Cardiac muscle cell (in vitro differentiated cells and primary cell): ENCODE data around the gene RPS6KA1. TPM values are rescaled to one million over a fixed set of nuclear protein-coding genes. Genes with fewer than 3 reads are reported as not detected.
"Not testable (repeated sequence)": the region's sequence is repeated elsewhere in the genome, so short reads cannot be mapped to it uniquely, and the experiment has no call there.

Experiments used
- DNase-seq, 2 donors: peaks; one replicate each; pipeline versions ENCODE4 v3.0.0 to v3.0.0-alpha.2; 2010 to 2017; ENCODE audit warnings: low read depth in 1 of 2, low spot score in 1 of 2
- H3K27ac ChIP-seq: fragments of 200-600 bp; sonication (generic); 2 replicates; pipeline ENCODE4 v1.5.1; 2016
- H3K27me3 ChIP-seq: fragments of 200-600 bp; sonication (generic); 2 replicates; pipeline ENCODE4 v1.6.0; 2016; ENCODE audit warnings: control low read depth
- H3K36me3 ChIP-seq: fragments of 200-600 bp; sonication (generic); 2 replicates; pipeline ENCODE4 v1.5.1; 2016; ENCODE audit warnings: control low read depth
- H3K4me1 ChIP-seq: fragments of 200-600 bp; sonication (generic); 2 replicates; pipeline ENCODE4 v1.8.1; 2017; ENCODE audit warnings: low read depth, mild to moderate bottlenecking, mixed run types
- H3K4me3 ChIP-seq: fragments of 200-600 bp; sonication (generic); 2 replicates; pipeline ENCODE4 v1.5.1; 2016; ENCODE audit warnings: mild to moderate bottlenecking
- H3K9me3 ChIP-seq: fragments of 200-600 bp; sonication (generic); 2 replicates; pipeline ENCODE4 v1.5.1; 2017; ENCODE audit warnings: low read depth, mild to moderate bottlenecking, control low read depth
- CTCF ChIP-seq: IDR thresholded peaks from 2 replicates; pipeline ENCODE4 v1.5.1; 2012; ENCODE audit warnings: low read depth, mild to moderate bottlenecking, low read length
- polyA plus RNA-seq: library from polyadenylated mRNA; unstranded; fragments of >200 nt; fragmentation: Nextera tagmentation; extraction: Ambion mirVana; gene quantifications from 2 replicates; pipeline ENCODE4 v1.2.1, GENCODE V29; 2016
- total RNA-seq: library from RNA; depleted of rRNA; stranded (reverse); fragments of >200 nt; gene quantifications from 2 replicates; pipeline ENCODE4 v1.2.3, GENCODE V29; 2016

RPS6KA1 gene
- total and polyA plus RNA-seq, 2 experiments from 2014 or later = 22.6 to 46.2 TPM

GRCh38 chr1:26610781-26611180, 81.2 kb downstream of the RPS6KA1 start:
- Histone ChIP-seq H3K36me3 (no peaks in the 10 kb centered on the region), H3K4me3 (no peak overlapping the region), H3K27me3 (no peaks in the 10 kb centered on the region), H3K9me3 (no peaks in the 10 kb centered on the region), H3K4me1 (no peaks in the 10 kb centered on the region), H3K27ac (no peak overlapping the region)
- DNase-seq = no peak
- no peak for TF ChIP-seq CTCF

- H3K36me3 ChIP-seq, H3K27ac ChIP-seq, H3K9me3 ChIP-seq, DNase-seq, H3K27me3 ChIP-seq, H3K4me1 ChIP-seq, H3K4me3 ChIP-seq: not testable (repeated sequence)
Measured at GRCh38 chr1:26612627-26613026, 83.1 kb downstream of the RPS6KA1 start.

- no peaks in the 10 kb centered on the region for H3K27me3 ChIP-seq
- no peak for DNase-seq
- no peaks in the 10 kb centered on the region for H3K36me3 ChIP-seq
- no peak overlapping the region for H3K27ac ChIP-seq
- H3K9me3 ChIP-seq = no peaks in the 10 kb centered on the region
- peaks cover 12% of the 10 kb centered on the region for H3K4me1 ChIP-seq
- no peak overlapping the region for H3K4me3 ChIP-seq
- TF ChIP-seq CTCF = no peak
Measured at GRCh38 chr1:26614655-26615411, 85.3 kb downstream of the RPS6KA1 start.

- Histone ChIP-seq H3K4me1 (peaks cover 16% of the 10 kb centered on the region), H3K4me3 (no peak overlapping the region), H3K27me3 (no peaks in the 10 kb centered on the region), H3K27ac (no peak overlapping the region), H3K36me3 (no peaks in the 10 kb centered on the region), H3K9me3 (no peaks in the 10 kb centered on the region)
- TF ChIP-seq CTCF = no peak
- DNase-seq = no peak
Measured at GRCh38 chr1:26616881-26617280, 87.3 kb downstream of the RPS6KA1 start.

- Histone ChIP-seq H3K4me3 (no peak overlapping the region), H3K27me3 (no peaks in the 10 kb centered on the region), H3K36me3 (no peaks in the 10 kb centered on the region), H3K9me3 (no peaks in the 10 kb centered on the region), H3K27ac (peak overlapping the region; percentile 99), H3K4me1 (peaks cover 16% of the 10 kb centered on the region)
- no peak for DNase-seq
- TF ChIP-seq CTCF = no peak
Measured at GRCh38 chr1:26618561-26618960, 89.0 kb downstream of the RPS6KA1 start.

Other genes starting within 250 kb of the RPS6KA1 start
- 23.0 and 32.9 TPM in 2 replicates for gene SH3BGRL3, start 249.7 kb upstream of the RPS6KA1 start, total RNA-seq
- 93.4 and 119 TPM in 2 replicates for gene SH3BGRL3, start 249.7 kb upstream of the RPS6KA1 start, polyA plus RNA-seq
- 13.8 and 21.1 TPM in 2 replicates for gene UBXN11, start 223.1 kb upstream of the RPS6KA1 start, total RNA-seq
- 40.1 and 41.3 TPM in 2 replicates for gene UBXN11, start 223.1 kb upstream of the RPS6KA1 start, polyA plus RNA-seq
- not detected in 2 replicates for gene CD52, start 211.8 kb upstream of the RPS6KA1 start, total RNA-seq
- 2.0 and 3.3 TPM in 2 replicates for gene CD52, start 211.8 kb upstream of the RPS6KA1 start, polyA plus RNA-seq
- gene CRYBG2, start 175.6 kb upstream of the RPS6KA1 start, total RNA-seq = 0.06 TPM in 1 of 2 replicates, not detected in the other
- gene CRYBG2, start 175.6 kb upstream of the RPS6KA1 start, polyA plus RNA-seq = 0.89 and 1.7 TPM in 2 replicates
- gene ZNF683, start 157.0 kb upstream of the RPS6KA1 start, total RNA-seq = not detected in 2 replicates
- gene ZNF683, start 157.0 kb upstream of the RPS6KA1 start, polyA plus RNA-seq = not detected in 2 replicates
- gene LIN28A, start 118.9 kb upstream of the RPS6KA1 start, total RNA-seq = 7.2 and 16.6 TPM in 2 replicates
- gene LIN28A, start 118.9 kb upstream of the RPS6KA1 start, polyA plus RNA-seq = 3.4 and 5.6 TPM in 2 replicates
- gene DHDDS, start 97.4 kb upstream of the RPS6KA1 start, total RNA-seq = 48.7 and 51.1 TPM in 2 replicates
- 41.7 and 46.8 TPM in 2 replicates for gene DHDDS, start 97.4 kb upstream of the RPS6KA1 start, polyA plus RNA-seq
- gene HMGN2, start 57.3 kb upstream of the RPS6KA1 start, total RNA-seq = 417 and 533 TPM in 2 replicates
- gene HMGN2, start 57.3 kb upstream of the RPS6KA1 start, polyA plus RNA-seq = 792 and 1,191 TPM in 2 replicates
- gene ARID1A, start 166.3 kb downstream of the RPS6KA1 start, total RNA-seq = 52.9 and 93.3 TPM in 2 replicates
- gene ARID1A, start 166.3 kb downstream of the RPS6KA1 start, polyA plus RNA-seq = 28.5 and 43.1 TPM in 2 replicates